GM12864 (cell line): ENCODE measurements around the gene APC2.

Source experiments
- DNase-seq: peaks from one replicate; pipeline ENCODE4 v3.0.0-alpha.2; 2011; ENCODE audit warnings: low read depth
- H3K4me3 ChIP-seq: 2 replicates; pipeline ENCODE4 v1.5.1; 2011; ENCODE audit warnings: mild to moderate bottlenecking, low read depth, low read length, control low read depth
- TF ChIP-seq, protein P1 (sequence below): IDR thresholded peaks from 2 replicates; pipeline ENCODE4 v1.5.1; 2011; ENCODE audit warnings: low read depth, mild to moderate bottlenecking, moderate library complexity, low read length, control low read depth, inconsistent platforms; ENCODE audit errors: missing control alignments

APC2 gene

DNA sequence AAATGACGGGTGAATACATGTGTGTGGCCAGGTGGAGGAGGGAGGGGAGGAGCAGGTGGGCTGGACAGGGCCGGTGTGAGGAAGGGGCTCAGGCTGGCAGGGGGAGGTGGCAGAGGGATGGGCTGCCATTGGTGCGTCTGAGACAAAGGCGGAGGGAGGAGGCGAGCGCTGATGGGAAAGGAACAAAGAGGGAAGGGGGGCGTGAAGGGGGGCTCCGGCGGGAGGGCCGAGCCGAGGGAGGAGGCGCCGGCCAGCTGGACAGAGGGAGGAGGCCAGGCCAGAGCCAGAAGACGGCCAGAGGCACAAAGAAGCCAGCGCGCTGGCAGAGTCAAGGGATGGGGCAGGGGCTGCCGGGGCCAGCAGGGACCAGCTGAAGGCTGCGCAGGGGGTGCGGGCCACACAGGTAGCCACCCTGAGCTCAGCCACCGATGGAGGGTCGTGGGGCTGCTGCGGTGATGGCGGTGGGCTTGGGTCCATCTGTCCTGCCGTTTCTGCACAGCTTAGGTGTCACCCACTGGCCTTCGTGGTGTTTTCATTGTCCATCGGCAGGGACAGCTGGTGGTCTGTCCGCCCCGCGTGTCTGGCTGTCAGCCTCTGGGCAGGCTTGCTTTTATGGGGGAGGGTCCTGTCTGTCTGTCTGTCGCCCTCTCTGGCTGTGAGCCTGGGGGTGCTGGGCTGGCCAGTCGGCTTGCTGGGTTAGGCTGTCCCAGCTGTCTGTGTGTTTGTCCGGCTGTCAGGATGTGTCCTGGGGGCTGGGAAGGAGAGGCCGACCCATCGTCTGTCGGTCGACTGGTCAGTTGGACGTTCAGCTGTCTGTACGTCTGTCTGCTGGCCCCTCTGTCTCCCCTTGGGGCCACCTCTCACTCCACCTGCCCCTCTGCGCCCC, 2.2 kb downstream of the APC2 start:
- TF ChIP-seq, protein P1, sequence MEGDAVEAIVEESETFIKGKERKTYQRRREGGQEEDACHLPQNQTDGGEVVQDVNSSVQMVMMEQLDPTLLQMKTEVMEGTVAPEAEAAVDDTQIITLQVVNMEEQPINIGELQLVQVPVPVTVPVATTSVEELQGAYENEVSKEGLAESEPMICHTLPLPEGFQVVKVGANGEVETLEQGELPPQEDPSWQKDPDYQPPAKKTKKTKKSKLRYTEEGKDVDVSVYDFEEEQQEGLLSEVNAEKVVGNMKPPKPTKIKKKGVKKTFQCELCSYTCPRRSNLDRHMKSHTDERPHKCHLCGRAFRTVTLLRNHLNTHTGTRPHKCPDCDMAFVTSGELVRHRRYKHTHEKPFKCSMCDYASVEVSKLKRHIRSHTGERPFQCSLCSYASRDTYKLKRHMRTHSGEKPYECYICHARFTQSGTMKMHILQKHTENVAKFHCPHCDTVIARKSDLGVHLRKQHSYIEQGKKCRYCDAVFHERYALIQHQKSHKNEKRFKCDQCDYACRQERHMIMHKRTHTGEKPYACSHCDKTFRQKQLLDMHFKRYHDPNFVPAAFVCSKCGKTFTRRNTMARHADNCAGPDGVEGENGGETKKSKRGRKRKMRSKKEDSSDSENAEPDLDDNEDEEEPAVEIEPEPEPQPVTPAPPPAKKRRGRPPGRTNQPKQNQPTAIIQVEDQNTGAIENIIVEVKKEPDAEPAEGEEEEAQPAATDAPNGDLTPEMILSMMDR = no peak
- H3K4me3 ChIP-seq = no peak overlapping the region
- no peak for DNase-seq

DNA sequence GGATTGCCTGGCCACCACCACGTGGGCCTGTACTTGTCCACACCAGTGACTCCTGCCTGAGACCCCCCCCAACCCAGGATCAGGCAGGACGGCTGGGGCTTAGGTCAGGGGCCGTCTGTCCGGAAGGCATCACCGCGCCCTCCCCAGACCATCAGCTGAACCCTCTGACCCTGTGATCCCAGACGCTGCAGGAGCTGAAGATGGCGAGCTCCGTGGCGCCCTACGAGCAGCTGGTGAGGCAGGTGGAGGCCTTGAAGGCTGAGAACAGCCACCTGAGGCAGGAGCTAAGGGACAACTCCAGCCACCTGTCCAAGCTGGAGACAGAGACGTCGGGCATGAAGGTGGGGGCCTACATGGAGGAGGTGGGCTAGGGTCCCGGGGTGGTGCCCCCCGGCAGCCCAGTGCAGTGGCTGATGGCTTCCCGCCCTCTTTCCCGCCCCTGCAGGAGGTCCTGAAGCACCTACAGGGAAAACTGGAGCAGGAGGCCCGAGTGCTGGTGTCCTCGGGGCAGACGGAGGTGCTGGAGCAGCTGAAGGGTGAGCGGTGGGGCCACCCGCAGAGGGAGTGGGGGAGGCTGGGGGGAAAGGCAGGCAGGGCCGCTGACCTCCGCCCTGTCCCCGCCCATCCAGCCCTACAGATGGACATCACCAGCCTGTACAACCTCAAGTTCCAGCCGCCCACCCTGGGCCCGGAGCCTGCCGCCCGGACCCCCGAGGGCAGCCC, 3.0 kb downstream of the APC2 start:
- H3K4me3 ChIP-seq = no peak overlapping the region

DNA sequence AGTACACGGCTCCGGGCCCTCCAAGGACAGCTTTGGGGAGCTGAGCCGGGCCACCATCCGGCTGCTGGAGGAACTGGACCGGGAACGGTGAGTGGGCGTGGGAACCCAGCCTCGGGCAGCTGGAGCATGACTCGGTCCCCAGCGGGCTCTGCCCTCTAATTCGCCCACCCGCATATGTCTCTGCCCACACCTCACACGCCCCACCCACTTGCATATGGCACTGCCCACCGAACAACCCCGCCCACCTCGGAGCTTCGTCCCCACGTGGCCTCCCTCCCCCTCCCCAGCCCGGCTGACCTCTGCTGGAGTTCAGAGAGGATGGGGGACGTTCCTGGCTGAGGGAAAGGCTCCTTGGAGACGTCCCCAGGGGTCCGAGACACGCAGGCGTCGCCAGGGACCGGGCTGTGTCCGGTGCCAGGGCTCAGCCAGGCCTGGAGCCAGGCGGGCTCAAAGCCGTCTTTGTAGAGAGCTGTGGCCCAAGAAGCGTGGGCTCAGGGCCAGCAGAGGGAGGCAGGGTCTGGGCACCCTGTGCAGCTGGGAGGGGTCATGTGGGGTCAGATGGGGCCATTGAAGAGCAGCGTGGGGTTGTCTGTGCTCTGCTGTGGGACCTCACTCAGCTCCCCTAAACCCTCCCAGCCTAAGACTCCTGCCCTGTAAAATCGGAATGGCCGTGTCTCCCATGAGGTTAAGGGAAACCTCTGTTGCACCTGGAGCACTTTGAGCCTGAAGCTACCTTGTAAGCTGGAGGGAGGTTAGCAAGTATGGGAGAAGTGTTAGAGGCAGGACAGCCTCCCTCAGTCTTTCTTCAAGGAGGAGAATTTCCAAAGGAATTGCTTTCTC, 3.8 kb downstream of the APC2 start:
- DNase-seq = no peak
- TF ChIP-seq, protein P1 = no peak
- H3K4me3 ChIP-seq = no peak overlapping the region

More for the DNA sequence above, 3.0 kb downstream of the APC2 start:
- no peak for DNase-seq
- TF ChIP-seq, protein P1 = no peak

DNA sequence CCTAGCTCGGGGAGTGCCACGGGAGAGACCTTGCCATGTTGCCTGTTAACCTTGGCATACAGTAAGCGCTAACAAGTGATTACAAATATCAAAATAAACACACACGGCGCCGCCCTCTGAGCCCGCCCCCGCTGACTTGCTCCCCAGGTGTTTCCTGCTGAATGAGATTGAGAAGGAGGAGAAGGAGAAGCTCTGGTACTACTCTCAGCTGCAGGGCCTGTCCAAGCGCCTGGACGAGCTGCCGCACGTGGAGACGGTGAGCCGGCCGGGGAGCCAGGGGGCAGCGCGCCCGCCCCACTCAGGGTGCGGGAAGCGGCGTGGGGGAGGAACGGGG, 5.0 kb downstream of the APC2 start:
- TF ChIP-seq, protein P1 = no peak
- no peak for DNase-seq
- no peak overlapping the region for H3K4me3 ChIP-seq

DNA sequence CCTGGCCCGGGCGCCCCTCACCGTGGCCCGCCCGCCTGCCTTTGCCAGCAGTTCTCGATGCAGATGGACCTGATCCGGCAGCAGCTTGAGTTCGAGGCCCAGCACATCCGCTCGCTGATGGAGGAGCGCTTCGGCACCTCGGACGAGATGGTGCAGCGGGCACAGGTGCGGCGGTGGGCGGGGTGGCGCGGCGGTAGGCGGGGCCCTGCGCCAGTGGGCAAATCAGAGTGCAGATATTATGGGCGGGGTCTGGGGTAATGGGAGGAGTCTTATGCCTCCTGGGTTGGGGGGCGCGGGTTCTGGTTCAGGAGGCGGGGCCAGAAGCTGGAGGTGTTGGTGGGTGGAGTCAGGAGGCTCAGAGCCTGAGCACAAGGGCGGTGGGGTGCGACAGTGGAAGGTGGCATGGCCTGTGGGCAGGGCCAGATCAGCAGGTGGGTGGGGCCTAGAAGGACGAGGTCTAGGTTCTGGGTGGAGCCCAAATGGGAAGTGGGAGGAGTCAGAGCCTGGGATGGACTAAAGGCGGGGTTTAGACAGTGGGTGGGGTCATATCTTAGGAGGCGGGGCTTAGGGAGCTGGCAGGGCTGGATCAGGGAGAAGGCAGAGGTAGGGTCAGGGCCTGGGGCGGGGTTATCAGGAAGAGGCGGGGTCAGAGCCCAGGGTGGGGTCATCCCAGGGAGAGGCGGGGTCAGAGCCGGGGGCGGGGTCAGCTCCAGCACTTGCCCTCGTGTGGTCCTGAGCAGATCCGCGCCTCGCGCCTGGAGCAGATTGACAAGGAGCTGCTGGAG, 5.6 kb downstream of the APC2 start:
- TF ChIP-seq, protein P1 = no peak
- no peak for DNase-seq
- H3K4me3 ChIP-seq = no peak overlapping the region
